GM19023 (cell line): Measurements from ENCODE around the gene WWOX.

ENCODE experiments used
- ATAC-seq: cut with Tn5 transposase; IDR thresholded peaks from one replicate; pipeline ENCODE4 v1.9.1; 2021; ENCODE audit warnings: mild to moderate bottlenecking, moderate library complexity; ENCODE audit not compliant: unreplicated experiment

WWOX gene

DNA sequence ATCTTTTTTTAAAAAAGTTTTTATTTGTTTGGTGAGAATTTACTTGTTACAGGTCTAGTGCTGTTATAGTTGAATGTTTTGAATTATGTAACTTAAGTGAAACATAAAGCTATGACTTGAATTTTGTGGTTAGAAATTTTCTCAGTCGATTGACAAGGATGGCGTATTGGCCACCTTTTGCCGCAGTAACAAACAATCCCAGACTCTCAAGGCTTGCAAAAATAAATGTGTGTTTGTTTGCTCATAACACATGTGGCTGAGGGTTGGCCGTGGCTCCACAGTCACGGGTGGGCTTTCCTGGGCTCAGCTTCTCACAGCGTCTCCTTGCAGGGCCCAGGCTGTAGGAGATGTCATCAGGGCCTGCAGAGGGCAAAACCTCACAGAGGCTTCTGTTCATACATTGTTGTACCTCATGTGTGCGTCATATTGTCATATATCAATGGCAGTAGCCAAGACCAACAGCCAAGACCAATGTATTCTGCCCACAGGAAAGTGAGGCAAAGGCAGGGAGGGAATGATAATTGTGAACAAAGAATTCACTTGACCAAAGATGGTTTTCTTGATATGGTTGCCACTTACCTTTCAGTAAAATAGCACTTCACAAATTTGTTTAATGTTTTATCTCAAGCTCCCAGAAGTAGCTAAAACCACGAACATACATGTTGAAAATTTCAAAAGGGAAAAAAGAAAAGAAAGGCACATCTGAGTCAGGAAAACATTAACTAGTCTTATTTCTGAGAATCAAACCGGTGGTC is 93.5 kb downstream of the WWOX start:
- ATAC-seq: no peak

- ATAC-seq: no peak
Observed at GRCh38 chr16:78194948-78195347, 95.5 kb downstream of the WWOX start.

- no peak for ATAC-seq
Observed at GRCh38 chr16:78195797-78196196, 96.3 kb downstream of the WWOX start.

DNA sequence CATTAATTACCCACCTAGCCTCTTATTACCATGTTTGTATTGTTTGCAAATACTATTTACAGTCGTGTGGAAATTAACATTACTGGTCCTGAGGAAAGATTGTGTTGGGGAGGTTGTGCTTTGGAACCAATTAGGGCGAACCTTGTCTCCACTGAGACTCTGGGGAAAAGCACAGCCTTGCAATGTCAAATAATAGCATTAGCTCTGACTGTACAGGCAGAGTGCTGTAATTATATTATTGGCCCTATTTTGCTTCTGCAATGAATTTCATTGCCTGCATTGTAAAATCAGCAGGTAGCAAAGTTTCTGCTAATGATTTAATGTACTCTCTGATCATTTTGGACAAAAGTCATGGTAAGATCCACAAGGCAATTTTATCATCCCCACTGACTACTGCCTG is 97.0 kb downstream of the WWOX start:
- no peak for ATAC-seq

GRCh38 chr16:78198288-78198687 is 98.8 kb downstream of the WWOX start:
- no peak for ATAC-seq

GRCh38 chr16:78199325-78200022 is 100.0 kb downstream of the WWOX start:
- no peak for ATAC-seq

- no peak for ATAC-seq
Observed at GRCh38 chr16:78200023-78200389, 100.6 kb downstream of the WWOX start.

GRCh38 chr16:78200623-78201096 is 101.2 kb downstream of the WWOX start:
- no peak for ATAC-seq

DNA sequence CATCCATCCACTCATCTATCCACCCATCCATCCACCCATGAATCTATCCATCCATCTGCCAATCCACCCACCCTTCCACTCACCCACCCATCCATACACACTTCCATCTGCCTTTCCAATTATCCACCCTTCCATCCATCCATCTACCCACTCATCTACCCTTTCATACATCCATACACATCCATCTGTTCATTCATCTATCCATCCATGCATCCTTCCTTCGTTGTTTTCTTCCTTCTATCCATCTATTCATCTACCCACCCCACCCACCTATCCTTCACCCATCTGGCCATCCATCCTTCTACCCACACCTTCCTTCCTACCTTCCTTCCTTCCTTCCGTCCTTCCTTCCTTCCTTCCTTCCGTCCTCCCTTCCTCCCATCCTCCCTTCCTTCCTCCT is 106.1 kb downstream of the WWOX start:
- ATAC-seq: no peak

GRCh38 chr16:78206623-78207223 is 107.3 kb downstream of the WWOX start:
- ATAC-seq: no peak

DNA sequence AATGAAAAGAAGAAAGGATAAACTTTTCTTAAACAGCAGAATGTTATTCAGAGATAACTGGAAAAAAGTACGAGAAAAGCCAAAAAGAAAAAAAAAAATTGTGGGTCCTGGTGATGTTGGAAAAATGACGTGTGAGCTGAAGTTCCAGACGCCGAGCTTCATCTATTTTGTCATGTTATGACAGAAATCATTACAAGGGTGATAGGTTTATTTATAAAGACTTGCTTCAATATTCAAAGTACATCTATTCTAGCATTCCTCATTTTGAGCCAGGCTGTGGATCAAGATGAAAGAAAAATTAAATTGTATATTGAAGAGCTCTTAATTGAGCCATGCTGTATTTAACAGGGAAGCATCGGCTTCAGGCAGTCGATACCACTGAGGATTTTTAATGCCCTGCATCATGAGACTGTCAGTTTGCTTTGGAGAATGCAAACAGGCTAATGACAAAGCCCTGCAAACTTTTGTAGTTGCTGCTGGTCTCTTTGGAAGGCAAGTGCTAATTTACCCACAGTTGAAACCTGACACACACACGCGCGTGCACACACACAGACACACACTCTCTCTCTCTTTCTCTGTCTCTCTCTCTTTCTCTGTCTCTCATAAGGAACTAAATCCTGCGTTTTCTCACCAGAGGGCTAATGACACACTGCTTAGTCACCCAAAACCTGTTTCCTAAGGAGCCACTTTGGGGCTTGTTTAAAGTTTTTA is 110.7 kb downstream of the WWOX start:
- ATAC-seq: no peak

- ATAC-seq: no peak
Observed at GRCh38 chr16:78211020-78211599, 111.7 kb downstream of the WWOX start.

GRCh38 chr16:78211946-78212345 is 112.5 kb downstream of the WWOX start:
- ATAC-seq: no peak

DNA sequence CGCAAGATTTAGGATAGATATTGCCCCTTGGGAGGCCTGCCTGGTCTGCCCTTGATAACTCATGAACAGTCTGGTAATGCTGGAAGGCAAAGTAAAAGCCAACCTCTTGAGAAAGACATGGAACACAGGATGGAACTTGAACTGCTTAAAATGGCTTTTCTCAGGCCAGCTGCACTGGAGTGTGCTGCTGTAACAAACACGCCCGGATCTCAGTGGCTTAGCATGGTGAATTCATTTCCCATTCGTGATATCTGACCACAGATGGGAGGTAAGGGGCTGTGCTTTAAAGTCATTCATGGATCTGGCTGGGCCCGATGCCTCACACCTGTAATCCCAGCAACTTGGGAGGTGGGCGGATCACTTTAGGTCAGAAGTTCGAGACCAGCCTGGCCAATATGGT is 113.2 kb downstream of the WWOX start:
- no peak for ATAC-seq

GRCh38 chr16:78213751-78214150 is 114.3 kb downstream of the WWOX start:
- ATAC-seq: no peak

DNA sequence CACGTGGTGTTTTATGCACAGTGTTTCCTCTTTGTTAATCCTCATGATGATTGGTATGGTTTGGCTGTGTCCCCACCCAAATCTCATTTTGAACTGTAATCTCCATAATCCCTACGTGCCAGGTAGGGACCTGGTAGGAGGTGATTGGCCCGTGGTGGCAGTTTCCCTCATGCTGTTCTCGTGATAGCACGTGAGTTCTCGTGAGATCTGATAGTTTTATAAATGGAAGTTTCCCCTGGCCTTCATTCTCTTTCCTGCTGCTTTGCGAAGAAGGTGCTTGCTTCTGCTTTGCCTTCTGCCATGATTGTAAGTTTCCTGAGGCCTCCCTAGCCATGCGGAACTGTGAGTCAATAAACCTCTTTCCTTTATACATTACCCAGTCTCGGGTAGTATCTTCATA is 115.8 kb downstream of the WWOX start:
- ATAC-seq: no peak

DNA sequence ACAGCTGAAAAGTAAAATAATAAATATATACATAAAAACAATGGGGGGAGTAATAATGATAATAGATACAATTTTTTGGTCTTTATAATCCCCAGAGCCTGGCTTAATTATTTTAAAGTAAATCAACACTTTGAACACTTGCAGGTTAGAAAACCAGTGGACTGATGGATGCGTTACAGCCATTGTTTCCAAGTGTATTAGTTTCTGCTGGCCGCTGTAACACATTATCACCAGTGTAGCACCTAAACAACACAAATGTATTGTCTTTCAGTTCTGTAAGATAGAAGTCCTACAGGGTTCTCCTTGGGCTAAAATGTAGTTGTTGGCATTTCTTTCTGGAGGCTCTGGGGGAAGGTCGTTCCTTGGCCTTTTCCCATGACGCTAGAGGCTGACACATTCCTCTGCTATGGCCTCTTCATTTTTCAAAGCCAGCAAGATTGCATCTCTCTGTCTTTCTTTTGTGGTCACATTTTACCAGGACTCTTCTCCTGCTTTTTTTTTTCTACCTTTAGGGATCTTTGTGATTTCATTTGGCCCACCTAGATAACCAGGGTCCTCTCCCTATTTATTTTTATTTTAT is 116.8 kb downstream of the WWOX start:
- ATAC-seq: no peak

DNA sequence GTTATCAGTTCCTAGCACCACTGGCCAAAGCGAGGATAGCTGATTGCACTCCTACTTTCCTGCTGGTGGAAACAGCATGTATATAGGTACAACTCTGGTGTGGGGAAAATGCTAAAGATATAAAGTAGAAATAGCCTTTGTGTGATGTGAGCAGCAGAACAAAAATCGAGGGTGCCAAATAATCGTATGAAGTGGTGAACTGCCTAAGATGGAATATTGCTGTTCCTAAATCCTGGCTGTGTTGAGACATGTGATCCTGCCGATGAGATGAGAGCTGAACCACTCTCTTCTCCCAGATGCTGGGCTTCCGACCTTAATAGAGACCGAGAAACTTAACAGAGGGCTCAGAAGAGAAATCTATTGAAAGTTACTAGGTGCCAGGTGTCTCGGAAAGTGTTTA is 117.8 kb downstream of the WWOX start:
- no peak for ATAC-seq

- ATAC-seq: no peak
Observed at GRCh38 chr16:78218279-78218678, 118.8 kb downstream of the WWOX start.

GRCh38 chr16:78218856-78219651 is 119.6 kb downstream of the WWOX start:
- ATAC-seq: no peak
